Gastrocnemius medialis (tissue), 4 donors: Measurements from ENCODE around the gene NSMCE1. TPM values are rescaled to one million over a fixed set of nuclear protein-coding genes. Genes with fewer than 3 reads are reported as not detected.

ENCODE experiments used
- ATAC-seq, 2 donors: fragments of 150-250 bp; one replicate each; pipeline ENCODE4 v1.9.1; 2016
- DNase-seq, 2 donors: peaks; one replicate each; pipeline ENCODE4 v3.0.0-alpha.2; 2019
- H3K27ac ChIP-seq, 4 donors: fragments of 200-600 bp; sonication (generic); 1 replicate in 1 of 4; 2 replicates in 3 of 4; pipeline ENCODE4 v1.5.1; 2016 to 2018; ENCODE audit warnings: mild to moderate bottlenecking in 2 of 4, moderate library complexity in 1 of 4
- H3K27me3 ChIP-seq, 3 donors: fragments of 200-600 bp; sonication (generic) in 2 of 3; 1 replicate in 1 of 3; 2 replicates in 2 of 3; pipeline versions ENCODE4 v1.5.1 to v1.6.0; 2016 to 2019; ENCODE audit warnings: mild to moderate bottlenecking in 1 of 3, moderate library complexity in 1 of 3
- H3K36me3 ChIP-seq, 2 donors: fragments of 200-600 bp; sonication (generic) in 1 of 2; one replicate each; pipeline ENCODE4 v1.5.1; 2017 to 2018
- H3K4me1 ChIP-seq, 2 donors: fragments of 200-600 bp; sonication (generic) in 1 of 2; one replicate each; pipeline ENCODE4 v1.5.1; 2016 to 2017; ENCODE audit warnings: mild to moderate bottlenecking in 2 of 2
- H3K4me3 ChIP-seq, 4 donors: fragments of 200-600 bp; sonication (generic) in 3 of 4; 1 replicate in 1 of 4; 2 replicates in 3 of 4; pipeline ENCODE4 v1.5.1; 2016 to 2019; ENCODE audit warnings: mild to moderate bottlenecking in 2 of 4
- H3K9me3 ChIP-seq, 3 donors: fragments of 200-600 bp; sonication (generic) in 2 of 3; 1 replicate in 1 of 3; 2 replicates in 2 of 3; pipeline ENCODE4 v1.5.1; 2016 to 2019
- CTCF ChIP-seq, 5 experiments: fragments of 450-650 bp in 3 of 5; fragments of 200-600 bp in 2 of 5; sonication (generic) in 2 of 5; IDR thresholded peaks in 4 of 5; conservative IDR thresholded peaks in 1 of 5; 1 replicate in 4 of 5; 2 replicates in 1 of 5; pipeline ENCODE4 v1.5.1; 2016 to 2019; ENCODE audit warnings: antibody characterized with exemption in 5 of 5, mild to moderate bottlenecking in 3 of 5, moderate library complexity in 3 of 5
- POLR2A ChIP-seq, 2 donors: fragments of 450-650 bp; IDR thresholded peaks; one replicate each; pipeline ENCODE4 v1.6.1; 2017; ENCODE audit warnings: antibody characterized with exemption in 2 of 2, mild to moderate bottlenecking in 2 of 2, moderate library complexity in 2 of 2
- in situ Hi-C, 4 donors: fragments of 200-750 bp; cut with MboI; loops; one replicate each; pipeline versions ENCODE4 v1.15.0 to v1.8.0; 2017; ENCODE audit warnings: low sequenced_read_pairs in 4 of 4
- intact Hi-C: fragments of 100-400 bp; cut with DNase I; formaldehyde crosslinking; loops from one replicate; pipeline ENCODE4 v1.15.1; 2023; ENCODE audit warnings: low total_unique reads
- total RNA-seq, 4 donors: library from RNA; depleted of rRNA; stranded (reverse); fragments of >200 nt; gene quantifications; one replicate each; pipeline versions ENCODE4 v1.1.0 to v1.2.3, GENCODE V29; 2016

NSMCE1 gene
- total RNA-seq, 4 donors from 2014 or later, result 20.2 to 29.1 (median 22.0) TPM

- ATAC-seq (peak; percentile 66 to 71), DNase-seq (peak; percentile 40 to 59)
- TF ChIP-seq CTCF (IDR thresholded peaks at IDR 0.05 in 4 of 5, conservative IDR thresholded peaks at IDR 0.05 in 1 of 5) (no peak), POLR2A (IDR thresholded peaks at IDR 0.05) (no peak)
- H3K4me3 ChIP-seq, result peak overlapping the region in 3 of 4 donors; percentile 1 to 24 (median 9)
- intact Hi-C loops (loop anchor here (1.0 kb wide), 1 partner anchor 17 kb away; no protein-coding TSS in a partner anchor), in situ Hi-C loops (loop anchor here in 1 of 4 donors (25.0 kb wide), 1 partner anchor 340 kb away; the partner anchor contains the start of gene KATNIP)
- peak overlapping the region; percentile 56 to 74 (median 65) for H3K27ac ChIP-seq
- no peaks in the 10 kb centered on the region for H3K27me3 ChIP-seq
- no peaks in the 10 kb centered on the region for H3K36me3 ChIP-seq
- peaks cover 12 to 18% of the 10 kb centered on the region in 2 donors for H3K4me1 ChIP-seq
- no peaks in the 10 kb centered on the region for H3K9me3 ChIP-seq
Measured at GRCh38 chr16:27222249-27223225, 46.0 kb downstream of the NSMCE1 start.

GRCh38 chr16:27221576-27222248 lies 46.9 kb downstream of the NSMCE1 start:
- ATAC-seq (no peak), DNase-seq (no peak)
- Histone ChIP-seq H3K4me3 (peak overlapping the region in 1 of 4 donors; percentile 9), H3K27ac (peak overlapping the region; percentile 56 to 74 (median 65)), H3K36me3 (no peaks in the 10 kb centered on the region), H3K9me3 (no peaks in the 10 kb centered on the region), H3K4me1 (peaks cover 20 to 22% of the 10 kb centered on the region in 2 donors), H3K27me3 (no peaks in the 10 kb centered on the region)
- intact Hi-C loops (loop anchor here (1.0 kb wide), 1 partner anchor 16 kb away; no protein-coding TSS in a partner anchor), in situ Hi-C loops (loop anchor here in 1 of 4 donors (25.0 kb wide), 1 partner anchor 341 kb away; the partner anchor contains the start of gene KATNIP)
- no peak for TF ChIP-seq POLR2A (IDR thresholded peaks at IDR 0.05)
- no peak for TF ChIP-seq CTCF (IDR thresholded peaks at IDR 0.05 in 4 of 5, conservative IDR thresholded peaks at IDR 0.05 in 1 of 5)

GRCh38 chr16:27220991-27221390 lies 47.6 kb downstream of the NSMCE1 start:
- intact Hi-C loops, result no loop called here
- ATAC-seq (no peak), DNase-seq (no peak)
- Histone ChIP-seq H3K36me3 (no peaks in the 10 kb centered on the region), H3K4me1 (peaks cover 22 to 23% of the 10 kb centered on the region in 2 donors), H3K9me3 (no peaks in the 10 kb centered on the region), H3K4me3 (no peak overlapping the region), H3K27ac (no peak overlapping the region), H3K27me3 (no peaks in the 10 kb centered on the region)
- TF ChIP-seq CTCF (IDR thresholded peaks at IDR 0.05 in 4 of 5, conservative IDR thresholded peaks at IDR 0.05 in 1 of 5) (no peak), POLR2A (IDR thresholded peaks at IDR 0.05) (no peak)
- in situ Hi-C loops, result loop anchor here in 1 of 4 donors (25.0 kb wide), 1 partner anchor 341 kb away; the partner anchor contains the start of gene KATNIP

- peaks cover 22 to 23% of the 10 kb centered on the region in 2 donors for H3K4me1 ChIP-seq
- no peaks in the 10 kb centered on the region for H3K9me3 ChIP-seq
- H3K4me3 ChIP-seq, result no peak overlapping the region
- intact Hi-C loops, result no loop called here
- no peaks in the 10 kb centered on the region for H3K36me3 ChIP-seq
- TF ChIP-seq CTCF (IDR thresholded peaks at IDR 0.05 in 4 of 5, conservative IDR thresholded peaks at IDR 0.05 in 1 of 5) (no peak), POLR2A (IDR thresholded peaks at IDR 0.05) (no peak)
- DNase-seq (no peak), ATAC-seq (no peak)
- in situ Hi-C loops, result loop anchor here in 1 of 4 donors (25.0 kb wide), 1 partner anchor 342 kb away; the partner anchor contains the start of gene KATNIP
- H3K27ac ChIP-seq, result no peak overlapping the region
- no peaks in the 10 kb centered on the region for H3K27me3 ChIP-seq
Measured at GRCh38 chr16:27220527-27220926, 48.0 kb downstream of the NSMCE1 start.
